Kidney epithelial cell (primary cell): ENCODE results near the gene SORBS1. TPM values are rescaled to one million over a fixed set of nuclear protein-coding genes. Genes with fewer than 3 reads are reported as not detected.

Source experiments
- DNase-seq: peaks from one replicate; pipeline ENCODE4 v3.0.0-alpha.2; 2010; ENCODE audit warnings: low read depth
- H3K27me3 ChIP-seq: 2 replicates; pipeline ENCODE4 v1.6.0; 2011; ENCODE audit warnings: low read length; ENCODE audit not compliant: control insufficient read depth, insufficient read depth
- H3K36me3 ChIP-seq: 2 replicates; pipeline ENCODE4 v1.5.1; 2011; ENCODE audit warnings: low read length; ENCODE audit not compliant: control insufficient read depth, insufficient read depth
- H3K4me3 ChIP-seq: 2 replicates; pipeline ENCODE4 v1.5.1; 2011; ENCODE audit warnings: low read depth, mild to moderate bottlenecking, control low read depth, low read length
- CTCF ChIP-seq: IDR thresholded peaks from 2 replicates; pipeline ENCODE4 v1.5.1; 2011; ENCODE audit warnings: mild to moderate bottlenecking, moderate library complexity, low read length, control low read depth, inconsistent platforms; ENCODE audit not compliant: insufficient read depth, poor library complexity, severe bottlenecking
- total RNA-seq: library from RNA; depleted of rRNA; stranded (reverse); fragments of >200 nt; gene quantifications from 2 replicates; pipeline ENCODE4 v1.2.3, GENCODE V29; 2015

Gene SORBS1
- total RNA-seq, 1 donor from 2014 or later: 4.9 TPM

- no peak for TF ChIP-seq CTCF
- peaks cover 2% of the 10 kb centered on the region for H3K36me3 ChIP-seq
- H3K27me3 ChIP-seq: no peaks in the 10 kb centered on the region
- no peak overlapping the region for H3K4me3 ChIP-seq
- no peak for DNase-seq
Observed at GRCh38 chr10:95408983-95409873, 151.9 kb downstream of the SORBS1 start.

- TF ChIP-seq CTCF: no peak
- no peaks in the 10 kb centered on the region for H3K36me3 ChIP-seq
- no peak overlapping the region for H3K4me3 ChIP-seq
- DNase-seq: no peak
- H3K27me3 ChIP-seq: no peaks in the 10 kb centered on the region
Observed at GRCh38 chr10:95408148-95408960, 152.8 kb downstream of the SORBS1 start.

- DNase-seq: no peak
- no peak overlapping the region for H3K4me3 ChIP-seq
- H3K27me3 ChIP-seq: no peaks in the 10 kb centered on the region
- no peak for TF ChIP-seq CTCF
- no peaks in the 10 kb centered on the region for H3K36me3 ChIP-seq
Observed at GRCh38 chr10:95407546-95407945, 153.6 kb downstream of the SORBS1 start.

GRCh38 chr10:95406651-95407280, 154.4 kb downstream of the SORBS1 start:
- TF ChIP-seq CTCF: no peak
- H3K27me3 ChIP-seq: no peaks in the 10 kb centered on the region
- H3K36me3 ChIP-seq: no peaks in the 10 kb centered on the region
- no peak for DNase-seq
- no peak overlapping the region for H3K4me3 ChIP-seq

GRCh38 chr10:95405655-95406054, 155.5 kb downstream of the SORBS1 start:
- H3K27me3 ChIP-seq: no peaks in the 10 kb centered on the region
- no peaks in the 10 kb centered on the region for H3K36me3 ChIP-seq
- no peak for TF ChIP-seq CTCF
- H3K4me3 ChIP-seq: no peak overlapping the region
- DNase-seq: no peak
